Brain pericyte (primary cell): Measurements from ENCODE around the gene RBM39.
"Not testable (repeated sequence)": the region's sequence is repeated elsewhere in the genome, so short reads cannot be mapped to it uniquely, and the experiment has no call there.

ENCODE experiments used
- DNase-seq: peaks from one replicate; pipeline ENCODE4 v3.0.0-alpha.2; 2012; ENCODE audit warnings: low read depth, low spot score

Gene RBM39

GRCh38 chr20:35756404-35756803 is 14.3 kb upstream of the RBM39 start:
- DNase-seq, result no peak

GRCh38 chr20:35750611-35751010 is 8.6 kb upstream of the RBM39 start:
- DNase-seq, result no peak

GRCh38 chr20:35744492-35744841 is 2.4 kb upstream of the RBM39 start:
- DNase-seq, result not testable (repeated sequence)

- DNase-seq, result no peak
These were observed 1.8 kb upstream of the RBM39 start for GRCh38 chr20:35743693-35744491.

- no peak for DNase-seq
These were observed 872 bp upstream of the RBM39 start for GRCh38 chr20:35742741-35743523.

GRCh38 chr20:35739294-35740163 is 2.5 kb downstream of the RBM39 start:
- DNase-seq, result no peak

GRCh38 chr20:35738410-35739179 is 3.5 kb downstream of the RBM39 start:
- DNase-seq, result no peak

GRCh38 chr20:35737865-35738333 is 4.2 kb downstream of the RBM39 start:
- DNase-seq, result no peak

GRCh38 chr20:35735826-35736470 is 6.1 kb downstream of the RBM39 start:
- no peak for DNase-seq

- DNase-seq, result no peak
These were observed 7.0 kb downstream of the RBM39 start for GRCh38 chr20:35734777-35735649.

GRCh38 chr20:35734374-35734773 is 7.7 kb downstream of the RBM39 start:
- DNase-seq, result no peak

- DNase-seq, result no peak
These were observed 9.4 kb downstream of the RBM39 start for GRCh38 chr20:35732644-35732982.

- no peak for DNase-seq
These were observed 10.0 kb downstream of the RBM39 start for GRCh38 chr20:35731862-35732643.

GRCh38 chr20:35731469-35731788 is 10.6 kb downstream of the RBM39 start:
- DNase-seq, result no peak

GRCh38 chr20:35730583-35731468 is 11.2 kb downstream of the RBM39 start:
- DNase-seq, result no peak

- DNase-seq, result no peak
These were observed 12.1 kb downstream of the RBM39 start for GRCh38 chr20:35729836-35730582.

GRCh38 chr20:35729283-35729807 is 12.7 kb downstream of the RBM39 start:
- no peak for DNase-seq
